HG02973 (cell line): Measurements from ENCODE around the gene MKLN1.
"Not testable (repeated sequence)": the region's sequence is repeated elsewhere in the genome, so short reads cannot be mapped to it uniquely, and the experiment has no call there.

Experiments
- ATAC-seq: cut with Tn5 transposase; IDR thresholded peaks from one replicate; pipeline ENCODE4 v1.9.1; 2021; ENCODE audit warnings: moderate library complexity; ENCODE audit not compliant: unreplicated experiment

Gene MKLN1

DNA sequence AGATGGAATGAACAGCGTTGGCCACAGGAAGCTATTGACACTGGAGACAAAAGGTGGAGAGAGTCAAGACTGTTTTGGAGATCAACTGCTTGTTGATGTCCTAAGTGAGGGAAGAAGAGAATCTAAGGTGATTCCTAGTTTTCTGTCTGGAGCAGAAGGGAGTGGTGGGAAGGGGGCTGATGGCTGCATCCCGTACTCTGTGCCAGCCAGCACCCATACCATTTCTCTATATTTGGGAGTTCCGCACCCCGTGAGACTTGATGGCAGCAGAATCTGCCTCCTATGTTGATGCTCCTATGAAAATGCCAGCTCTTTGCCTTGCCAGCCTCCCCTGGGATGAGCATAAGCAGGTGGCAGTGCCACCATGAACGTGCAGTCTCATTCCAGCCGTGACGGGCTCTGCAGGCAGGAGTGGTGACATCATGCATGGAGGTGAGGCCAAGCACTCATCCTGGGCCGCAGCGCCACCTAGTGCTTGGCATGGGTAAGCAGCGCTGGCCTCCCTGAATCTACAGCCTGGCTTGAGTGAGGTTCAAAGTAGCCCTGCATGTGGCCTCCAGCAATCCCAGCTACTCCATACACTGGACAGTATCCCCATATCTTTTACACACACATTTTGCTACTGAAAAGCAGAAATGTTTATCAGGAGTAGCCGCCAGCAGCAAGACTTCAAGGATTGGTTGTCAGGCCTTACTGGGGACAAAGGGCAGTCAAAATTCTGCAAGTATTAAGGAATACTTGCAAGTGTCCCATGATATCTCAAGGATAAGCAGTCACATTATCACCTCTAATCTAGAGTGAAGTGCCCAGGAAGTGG, 185.8 kb downstream of the MKLN1 start:
- ATAC-seq: peak; percentile 93

DNA sequence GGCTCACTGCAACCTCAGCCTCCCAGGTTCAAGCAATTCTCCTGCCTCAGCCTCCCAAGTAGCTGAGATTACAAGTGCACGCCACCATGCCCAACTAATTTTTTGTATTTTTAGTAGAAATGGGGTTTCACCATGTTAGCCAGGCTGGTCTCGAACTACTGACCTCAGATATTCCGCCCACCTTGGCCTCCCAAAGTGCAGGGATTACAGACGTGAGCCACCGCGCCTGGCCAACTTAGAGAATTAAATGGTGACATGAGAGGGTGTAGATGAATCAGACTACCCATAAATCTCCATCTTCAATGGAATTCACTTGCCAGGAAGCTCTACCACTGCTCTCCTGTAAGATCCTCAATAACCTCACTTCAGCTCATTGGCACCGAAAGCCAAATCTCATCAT, 187.8 kb downstream of the MKLN1 start:
- not testable (repeated sequence) for ATAC-seq

DNA sequence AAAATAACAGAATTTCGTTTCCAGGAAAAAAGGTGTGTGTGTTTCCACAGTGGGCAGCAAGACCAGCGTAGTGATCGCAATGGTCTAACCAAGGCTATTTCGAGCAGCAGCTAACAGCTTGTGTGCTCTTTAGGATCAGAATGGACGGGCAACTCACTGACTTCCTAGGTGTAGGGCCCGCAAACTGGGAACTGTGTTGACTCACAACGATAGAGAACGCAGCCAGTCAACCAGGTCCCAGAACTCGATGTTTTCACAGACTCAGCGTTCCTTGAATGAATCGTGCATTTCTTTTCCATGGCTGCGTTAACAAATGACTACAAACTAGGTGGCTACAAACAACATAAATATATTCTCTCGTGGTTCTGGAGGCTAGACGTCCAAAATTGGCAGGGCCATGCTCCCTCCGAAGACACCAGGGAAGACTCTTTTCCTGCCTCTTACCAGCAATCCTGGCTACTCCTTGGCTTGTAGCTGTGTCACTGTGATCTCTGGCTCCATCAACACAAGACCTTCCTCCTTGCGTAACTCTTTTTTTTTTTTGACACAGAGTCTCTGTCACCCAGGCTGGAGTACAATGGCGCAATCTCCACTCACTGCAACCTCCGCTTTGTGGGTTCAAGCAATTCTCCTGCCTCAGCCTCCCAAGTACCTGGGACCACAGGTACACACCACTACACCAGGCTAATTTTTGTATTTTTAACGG, 189.7 kb downstream of the MKLN1 start:
- no peak for ATAC-seq

DNA sequence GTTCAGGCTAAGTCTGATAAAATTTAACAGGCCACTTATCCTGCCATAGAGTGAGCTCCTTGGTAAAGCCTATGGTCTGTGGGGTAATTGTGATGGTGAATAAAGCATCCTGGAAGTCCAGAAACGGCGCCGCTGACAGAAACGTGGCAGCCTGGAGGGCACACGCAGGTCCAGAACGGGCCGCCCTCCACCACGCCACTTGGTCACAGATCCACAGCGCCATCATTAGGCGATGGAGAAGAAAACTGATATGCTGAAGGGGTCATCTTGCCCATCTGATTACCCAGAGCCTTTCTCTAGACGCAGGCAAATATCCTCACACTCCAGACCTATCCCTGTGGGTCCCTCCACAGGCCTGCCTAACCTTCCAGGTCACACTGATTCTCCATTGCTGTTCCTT, 190.9 kb downstream of the MKLN1 start:
- ATAC-seq: no peak

DNA sequence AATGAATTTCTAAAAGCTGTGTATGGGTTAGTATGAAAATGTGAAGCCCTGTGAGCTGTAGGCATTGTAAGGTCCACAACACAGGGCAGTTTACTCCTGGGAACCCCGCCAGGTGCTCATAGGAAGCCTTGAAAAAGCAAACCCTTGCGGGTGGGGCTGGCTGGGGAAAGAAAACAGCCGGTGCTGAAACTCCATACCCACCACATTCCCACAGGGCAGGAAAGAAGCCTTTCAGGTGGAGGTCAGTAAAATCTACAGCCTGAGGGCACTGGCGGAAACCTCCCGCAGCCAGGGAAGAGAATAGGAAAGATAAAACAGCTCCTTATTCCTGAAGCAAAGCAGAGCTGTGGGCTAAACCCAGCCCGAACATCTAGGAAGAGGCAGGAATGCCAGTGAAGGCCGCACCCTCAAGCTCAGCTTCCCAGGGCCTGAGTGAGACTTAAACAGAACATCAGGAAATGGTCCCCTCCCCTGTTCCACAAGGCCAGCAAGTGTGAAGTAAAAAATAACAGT, 194.0 kb downstream of the MKLN1 start:
- no peak for ATAC-seq

DNA sequence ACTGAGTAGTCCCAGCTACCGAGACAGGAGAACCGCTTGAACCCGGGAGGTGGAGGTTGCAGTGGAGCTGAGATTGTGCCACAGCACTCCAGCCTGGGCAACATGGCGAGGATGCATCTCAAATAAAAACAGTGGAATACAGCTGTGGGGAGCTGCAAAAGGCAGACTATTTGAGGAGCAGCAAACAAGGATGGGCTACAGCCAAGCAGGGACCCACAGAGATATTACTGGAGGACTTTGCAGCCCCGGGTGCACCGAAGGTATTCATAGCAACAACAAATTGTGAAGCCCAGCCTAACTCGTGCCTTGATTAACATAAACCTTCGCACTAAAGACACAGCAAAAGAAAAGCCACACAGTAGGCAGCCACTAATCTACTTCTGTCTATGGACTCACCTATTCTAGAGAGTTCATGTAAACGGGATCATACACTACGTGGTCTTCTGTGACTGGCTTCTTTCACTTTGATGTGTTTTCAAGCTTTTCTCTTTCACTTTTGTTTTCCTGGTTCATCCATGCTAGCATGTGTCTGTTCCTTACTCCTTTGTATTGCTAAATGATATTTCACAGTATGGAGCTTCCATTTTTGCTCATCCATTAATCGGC, 194.8 kb downstream of the MKLN1 start:
- no peak for ATAC-seq

DNA sequence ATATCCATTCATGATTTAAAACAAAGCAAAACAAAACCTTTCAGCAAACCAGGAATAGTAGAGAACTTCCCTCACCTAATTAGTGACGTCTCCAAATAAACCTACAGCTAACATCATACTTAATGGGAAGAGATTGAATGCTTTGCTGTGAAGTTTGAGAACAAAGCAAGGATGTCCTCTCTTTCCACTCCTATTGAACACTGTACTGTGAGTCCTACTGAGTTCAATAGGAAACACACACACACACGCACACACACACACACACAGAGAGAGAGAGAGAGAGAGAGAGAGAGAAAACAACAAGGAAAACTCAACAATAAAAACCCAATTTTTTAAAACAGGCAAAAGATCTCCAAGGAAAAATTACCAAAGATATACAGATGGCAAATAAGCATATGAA, 196.4 kb downstream of the MKLN1 start:
- no peak for ATAC-seq

DNA sequence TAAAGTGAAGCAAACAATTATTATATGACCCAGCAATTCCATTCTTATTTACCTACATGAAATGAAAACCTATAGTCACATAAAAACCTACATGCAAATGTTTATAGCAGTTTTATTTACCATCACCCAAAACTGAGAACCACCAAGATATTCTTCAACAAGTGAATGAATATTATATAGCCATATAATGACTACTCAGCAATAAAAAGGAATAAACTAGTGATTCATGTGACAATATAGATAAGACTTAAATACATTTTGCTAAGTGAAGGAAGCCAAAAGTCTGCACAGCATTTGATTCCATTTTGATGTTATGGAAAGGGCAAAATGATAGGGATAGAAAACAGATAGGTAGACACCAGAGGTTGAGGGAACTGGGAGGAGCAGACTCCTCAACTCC, 197.0 kb downstream of the MKLN1 start:
- no peak for ATAC-seq

DNA sequence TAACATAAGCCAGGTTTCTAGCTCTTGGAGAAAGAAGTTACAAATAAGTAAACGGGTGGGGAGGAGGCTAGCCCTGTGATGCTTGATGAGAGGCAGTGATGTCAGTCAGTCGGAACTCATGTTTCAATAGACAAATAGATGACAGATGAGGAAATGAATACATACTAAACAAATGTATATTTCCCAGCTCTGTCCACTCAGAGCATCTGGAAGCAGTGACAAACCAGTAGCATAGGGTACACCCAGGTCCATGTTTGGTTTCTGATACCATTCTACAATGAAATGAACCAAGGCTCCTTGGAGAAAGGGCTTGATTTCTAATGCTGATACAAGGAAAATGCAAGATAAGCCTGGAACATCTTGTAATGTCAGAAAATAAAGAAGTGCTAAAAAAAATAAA, 198.1 kb downstream of the MKLN1 start:
- no peak for ATAC-seq

DNA sequence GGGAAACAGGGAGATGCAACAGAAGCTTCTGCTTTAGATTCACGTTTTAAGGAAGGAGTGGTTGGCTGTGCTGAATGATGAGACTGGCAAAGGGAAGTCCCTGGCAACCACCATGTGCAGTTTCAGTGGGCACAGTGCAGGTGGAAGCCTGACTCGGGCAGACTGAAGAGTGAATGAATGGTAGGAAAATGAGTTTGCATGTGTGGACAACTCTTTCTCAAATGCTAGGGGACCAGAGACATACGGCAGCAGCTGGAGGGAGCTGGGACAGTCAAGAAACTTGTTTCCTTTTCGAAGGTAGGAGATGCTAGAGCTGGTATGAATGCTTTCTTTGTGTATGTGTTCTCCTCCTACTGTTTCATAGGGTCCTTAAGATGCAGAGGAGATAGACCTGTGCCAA, 199.8 kb downstream of the MKLN1 start:
- ATAC-seq: no peak

DNA sequence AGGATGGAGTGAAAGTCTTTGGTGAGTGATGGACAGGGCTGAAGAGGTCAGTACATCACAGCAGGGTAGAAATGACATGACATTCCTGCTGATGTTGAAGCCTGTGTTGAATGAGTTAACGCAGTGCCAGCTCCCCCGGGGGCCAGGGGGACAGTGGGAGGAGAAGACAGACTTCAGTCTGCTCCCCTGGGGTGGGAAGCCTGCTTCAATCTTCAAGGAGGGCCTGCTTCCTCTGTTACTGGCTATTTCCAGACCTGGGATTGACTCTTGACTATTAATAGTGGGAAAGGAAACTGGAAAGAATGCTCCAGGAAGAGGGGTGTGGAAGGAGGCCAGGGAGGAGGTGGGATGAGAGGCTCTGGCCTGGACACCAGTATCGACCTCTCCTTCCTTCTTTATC, 201.5 kb downstream of the MKLN1 start:
- ATAC-seq: no peak

DNA sequence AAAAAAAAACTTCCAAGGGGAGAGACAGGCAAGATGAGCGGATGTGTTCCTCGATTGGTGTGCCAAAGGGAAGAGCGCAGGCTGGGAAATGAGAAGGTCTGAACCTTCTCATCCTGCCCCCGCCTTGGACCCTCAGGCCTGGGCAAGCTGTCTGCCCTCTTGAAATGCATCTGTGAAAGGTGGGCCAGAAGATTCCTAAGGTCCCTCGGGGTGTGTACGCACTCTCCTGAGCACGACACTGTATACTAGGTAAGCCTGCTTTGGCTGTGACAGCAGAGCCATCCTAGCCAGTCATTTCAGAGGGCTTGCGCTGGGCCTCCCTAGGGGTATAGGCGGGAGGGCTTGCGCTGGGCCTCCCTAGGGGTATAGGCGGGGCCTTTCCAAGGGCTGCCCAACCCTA, 201.9 kb downstream of the MKLN1 start:
- no peak for ATAC-seq

DNA sequence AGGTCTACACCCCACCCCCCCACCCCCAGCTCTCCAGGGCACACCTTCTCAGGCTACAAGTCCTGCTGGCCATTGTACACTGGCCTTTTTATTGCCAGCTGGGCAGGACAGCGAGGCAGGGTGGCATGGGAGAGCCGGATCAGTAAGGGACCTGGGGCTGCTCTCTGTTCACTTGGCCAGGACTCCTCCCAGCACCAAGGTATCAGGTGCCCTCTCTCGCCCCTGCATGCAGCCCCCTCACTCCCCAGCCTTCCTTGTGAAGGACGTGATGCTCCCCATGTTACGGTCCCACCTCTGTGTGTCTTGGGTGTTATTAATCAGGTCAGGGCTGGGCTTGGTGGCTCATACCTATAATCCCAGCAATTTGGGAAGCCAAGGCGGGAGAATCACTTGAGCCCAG, 202.5 kb downstream of the MKLN1 start:
- no peak for ATAC-seq

DNA sequence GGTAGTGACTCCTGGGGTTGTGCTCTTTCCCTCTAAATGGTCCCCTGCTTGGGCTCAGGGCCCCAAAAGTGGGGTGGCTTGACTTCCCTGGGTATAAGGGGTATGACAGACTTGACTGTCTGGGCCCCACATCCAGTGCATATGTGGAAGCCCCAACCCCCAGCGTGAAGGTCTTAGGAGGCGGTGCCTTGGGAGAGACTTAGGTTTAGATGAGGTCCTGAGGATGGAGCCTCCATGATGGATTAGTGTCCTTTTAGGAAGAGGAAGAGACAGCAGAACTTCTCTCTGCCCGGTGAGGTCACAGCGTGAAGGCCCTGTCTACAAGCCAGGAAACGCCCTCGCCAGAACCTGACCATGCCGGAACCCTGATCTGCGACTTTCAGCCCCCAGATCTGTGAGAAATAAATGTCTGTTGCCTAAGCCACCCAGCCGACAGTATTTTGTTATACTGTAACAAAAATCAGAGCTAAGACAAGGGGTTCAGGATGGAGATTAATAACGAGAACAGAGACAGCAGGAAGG, 205.0 kb downstream of the MKLN1 start:
- no peak for ATAC-seq

DNA sequence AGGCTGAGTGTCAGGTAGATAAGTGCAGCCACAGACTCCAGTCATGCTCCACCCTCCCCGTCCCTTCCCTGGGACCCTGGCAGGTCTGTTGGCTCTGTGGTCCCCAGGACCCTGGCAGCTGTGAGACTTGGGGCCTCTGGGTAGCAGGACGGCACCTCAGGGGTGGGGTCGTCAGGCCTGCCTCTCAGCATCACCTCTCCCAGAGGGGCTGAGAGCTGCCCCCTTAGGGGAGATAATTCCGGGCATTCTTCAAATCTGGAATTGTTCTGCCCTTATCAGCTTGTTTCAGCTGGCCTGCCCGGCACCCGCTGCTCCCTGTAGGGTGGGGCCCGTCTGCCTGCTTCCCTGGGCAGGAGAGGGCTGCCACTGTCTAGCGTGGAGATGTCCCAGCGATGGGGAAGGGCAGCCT, 205.5 kb downstream of the MKLN1 start:
- no peak for ATAC-seq

DNA sequence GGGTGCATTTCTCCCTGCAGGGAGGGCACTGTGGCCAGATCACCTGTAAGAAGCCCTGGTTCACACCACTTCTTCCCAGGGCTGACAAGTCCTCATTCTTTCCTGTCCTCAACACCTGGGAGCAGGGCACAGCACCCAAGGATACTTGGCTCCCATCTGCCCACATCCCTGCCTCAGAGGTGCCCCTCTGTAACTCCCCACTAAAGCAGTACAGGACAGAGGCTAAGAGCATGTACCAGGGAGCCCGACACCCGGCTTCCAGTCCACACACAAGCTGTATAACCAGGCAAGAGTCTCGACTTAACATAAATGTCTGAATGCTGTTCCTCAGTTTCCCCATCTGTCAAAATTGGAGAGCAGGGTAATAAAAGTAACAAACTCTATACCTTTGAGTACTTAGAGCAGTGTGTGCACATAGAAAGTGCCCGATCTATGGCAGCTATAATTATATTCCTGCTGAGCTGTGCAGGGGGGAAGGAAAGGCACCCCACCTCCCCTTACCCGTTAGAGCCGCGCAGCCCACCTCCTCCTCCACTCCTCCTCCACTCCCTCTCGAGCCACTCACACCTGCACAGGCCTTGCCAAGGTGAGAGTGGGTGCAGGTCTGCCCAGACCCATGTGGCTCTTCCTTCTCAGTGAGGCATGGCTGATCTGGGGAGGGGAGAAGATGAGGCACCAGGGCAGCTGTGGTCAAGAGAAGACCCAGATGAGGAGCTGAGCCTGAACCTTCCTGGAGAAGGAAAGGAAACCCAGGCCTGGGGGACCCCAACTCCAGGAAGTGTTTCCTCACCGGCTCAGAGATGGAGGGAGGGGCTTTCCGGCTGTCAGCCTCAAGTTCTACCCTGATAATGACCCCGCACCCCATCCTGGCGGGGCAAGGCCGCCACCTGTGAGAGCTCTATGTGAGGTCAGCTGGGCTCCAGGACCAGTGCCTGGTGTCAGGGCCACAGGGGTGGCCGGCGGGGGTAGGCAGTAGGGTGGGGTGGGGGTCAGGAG, 206.2 kb downstream of the MKLN1 start:
- no peak for ATAC-seq

DNA sequence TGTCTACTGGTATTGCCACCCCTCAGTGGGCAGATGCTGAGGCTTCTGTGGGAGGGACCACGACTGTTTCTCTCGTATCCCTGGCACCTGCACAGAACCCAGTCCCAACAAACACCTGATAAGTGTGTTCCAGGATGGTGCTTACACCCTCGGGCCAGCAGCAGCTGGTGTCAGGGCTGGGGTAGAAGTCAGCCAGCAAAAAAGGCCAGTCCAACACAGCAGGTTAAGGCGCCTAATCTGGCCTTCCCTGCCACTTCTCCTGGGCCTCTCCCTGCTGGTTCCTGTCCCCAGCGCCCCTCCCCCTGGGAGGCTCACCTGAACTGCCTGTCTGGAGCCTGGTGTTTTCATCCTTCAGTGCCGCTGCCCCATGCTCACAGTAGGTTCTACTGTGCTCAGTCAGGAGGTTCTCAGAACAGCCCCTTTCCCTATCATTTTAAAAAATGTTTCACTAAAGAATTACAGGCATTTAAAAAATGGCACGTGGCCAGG, 208.7 kb downstream of the MKLN1 start:
- ATAC-seq: no peak

DNA sequence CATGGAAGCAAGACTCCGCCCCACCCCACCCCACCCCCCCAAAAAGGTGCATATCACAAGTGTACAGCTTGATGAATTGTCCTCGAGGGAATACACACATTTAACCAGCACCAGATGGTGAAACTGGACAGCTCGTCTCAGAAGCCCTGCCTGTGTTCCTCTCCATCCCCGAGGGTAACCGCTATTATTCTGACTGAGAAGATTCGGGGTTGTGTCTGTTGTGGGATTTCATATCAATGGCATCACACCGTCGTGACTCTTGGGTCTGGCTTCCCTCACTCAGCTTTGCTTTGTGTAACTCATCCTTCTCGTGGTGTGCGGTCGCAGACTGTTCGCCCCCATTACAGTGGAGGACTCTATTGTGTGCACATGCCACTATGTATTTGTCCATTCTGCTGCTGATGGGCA, 209.9 kb downstream of the MKLN1 start:
- ATAC-seq: no peak

DNA sequence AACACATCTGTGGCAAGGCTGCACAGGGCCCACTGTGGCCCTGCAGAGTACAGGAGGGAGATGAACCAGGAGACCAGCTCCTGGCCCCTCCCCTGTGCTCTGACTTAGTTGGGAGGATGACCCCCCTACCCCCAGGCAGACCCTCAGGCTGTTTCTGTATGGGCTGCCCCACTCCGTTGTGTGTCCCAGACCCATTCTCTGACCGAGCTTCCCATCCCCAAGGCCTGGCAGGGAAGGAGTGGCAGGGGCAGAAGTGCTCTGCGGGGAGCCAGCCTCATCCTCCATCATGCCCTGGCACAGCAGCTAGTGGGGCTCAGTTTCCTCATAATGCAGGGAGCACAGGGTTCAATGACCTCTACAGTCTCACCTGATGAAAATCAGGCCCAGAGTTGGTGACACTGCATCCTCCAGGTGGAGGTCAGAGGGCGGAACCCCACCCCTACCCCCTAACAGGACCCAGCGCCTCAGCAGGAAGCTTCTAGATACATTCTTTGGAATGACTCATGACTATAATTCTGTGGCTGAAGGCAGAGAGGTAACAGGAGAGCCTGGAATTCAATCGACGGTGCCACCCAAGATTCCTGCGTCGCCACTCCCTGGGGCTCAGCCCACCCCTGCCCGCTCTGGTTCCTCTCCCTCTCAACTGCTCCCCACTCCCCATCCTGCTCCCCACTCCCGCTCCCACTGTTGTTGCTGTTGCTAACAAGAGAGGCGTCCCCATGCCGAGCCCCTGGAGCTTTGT, 210.6 kb downstream of the MKLN1 start:
- no peak for ATAC-seq

DNA sequence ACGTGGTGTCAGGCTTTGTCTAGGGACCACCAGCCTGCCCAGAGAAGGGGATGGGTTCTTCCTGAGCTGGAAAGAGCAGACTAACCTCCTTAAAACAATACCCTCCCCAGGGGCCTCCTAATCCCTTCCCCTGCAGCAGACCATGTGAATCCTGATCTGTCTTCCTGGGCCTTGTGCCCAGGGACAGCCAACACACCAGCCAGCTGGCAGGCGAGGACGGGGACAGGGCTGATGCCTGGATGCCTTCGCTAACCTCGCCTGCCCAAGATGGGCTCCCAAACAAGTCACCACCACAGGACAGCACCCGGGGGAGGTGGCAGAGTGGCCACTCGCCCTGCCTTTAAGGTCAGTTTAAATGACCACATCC, 211.1 kb downstream of the MKLN1 start:
- ATAC-seq: no peak
